ENCODE results near the gene RELN.

Gene RELN

GRCh38 chr7:103706805-103707204 lies 282.7 kb downstream of the RELN start:
- DNase-seq = no peak
- Histone ChIP-seq H3K27ac (no peak overlapping the region), H3K36me3 (replicated peaks) (no peaks in the 10 kb centered on the region), H3K4me3 (ENCODE audit: low read depth, low read length) (no peak overlapping the region), H3K27me3 (replicated peaks) (no peaks in the 10 kb centered on the region)
- TF ChIP-seq CTCF (IDR thresholded peaks at IDR 0.05; ENCODE audit: low read depth, low read length, missing control alignments) = no peak
- in situ Hi-C loops (cut with HindIII; ENCODE audit: low pct_ligation_motif_present, low sequenced_read_pairs) = no loop called here

GRCh38 chr7:103705542-103705941 lies 283.9 kb downstream of the RELN start:
- H3K27ac ChIP-seq = no peak overlapping the region
- no peaks in the 10 kb centered on the region for H3K27me3 ChIP-seq (replicated peaks)
- H3K4me3 ChIP-seq (ENCODE audit: low read depth, low read length) = no peak overlapping the region
- no peaks in the 10 kb centered on the region for H3K36me3 ChIP-seq (replicated peaks)
- in situ Hi-C loops (cut with HindIII; ENCODE audit: low pct_ligation_motif_present, low sequenced_read_pairs) = no loop called here
- DNase-seq = no peak
- TF ChIP-seq CTCF (IDR thresholded peaks at IDR 0.05; ENCODE audit: low read depth, low read length, missing control alignments) = no peak

- Histone ChIP-seq H3K27me3 (replicated peaks) (no peaks in the 10 kb centered on the region), H3K27ac (no peak overlapping the region), H3K4me3 (ENCODE audit: low read depth, low read length) (no peak overlapping the region), H3K36me3 (replicated peaks) (no peaks in the 10 kb centered on the region)
- no peak for DNase-seq
- no peak for TF ChIP-seq CTCF (IDR thresholded peaks at IDR 0.05; ENCODE audit: low read depth, low read length, missing control alignments)
- in situ Hi-C loops (cut with HindIII; ENCODE audit: low pct_ligation_motif_present, low sequenced_read_pairs) = no loop called here
These were observed 284.8 kb downstream of the RELN start for GRCh38 chr7:103704701-103705100.

GRCh38 chr7:103702982-103703381 lies 286.5 kb downstream of the RELN start:
- Histone ChIP-seq H3K4me3 (ENCODE audit: low read depth, low read length) (no peak overlapping the region), H3K27ac (no peak overlapping the region), H3K27me3 (replicated peaks) (no peaks in the 10 kb centered on the region), H3K36me3 (replicated peaks) (no peaks in the 10 kb centered on the region)
- in situ Hi-C loops (cut with HindIII; ENCODE audit: low pct_ligation_motif_present, low sequenced_read_pairs) = no loop called here
- DNase-seq = no peak
- no peak for TF ChIP-seq CTCF (IDR thresholded peaks at IDR 0.05; ENCODE audit: low read depth, low read length, missing control alignments)

GRCh38 chr7:103702454-103702853 lies 287.0 kb downstream of the RELN start:
- Histone ChIP-seq H3K36me3 (replicated peaks) (no peaks in the 10 kb centered on the region), H3K27me3 (replicated peaks) (no peaks in the 10 kb centered on the region), H3K4me3 (ENCODE audit: low read depth, low read length) (no peak overlapping the region), H3K27ac (no peak overlapping the region)
- TF ChIP-seq CTCF (IDR thresholded peaks at IDR 0.05; ENCODE audit: low read depth, low read length, missing control alignments) = no peak
- in situ Hi-C loops (cut with HindIII; ENCODE audit: low pct_ligation_motif_present, low sequenced_read_pairs) = no loop called here
- no peak for DNase-seq

GRCh38 chr7:103699032-103699431 lies 290.4 kb downstream of the RELN start:
- H3K27ac ChIP-seq = no peak overlapping the region
- no peaks in the 10 kb centered on the region for H3K36me3 ChIP-seq (replicated peaks)
- in situ Hi-C loops (cut with HindIII; ENCODE audit: low pct_ligation_motif_present, low sequenced_read_pairs) = no loop called here
- H3K4me3 ChIP-seq (ENCODE audit: low read depth, low read length) = no peak overlapping the region
- no peak for DNase-seq
- H3K27me3 ChIP-seq (replicated peaks) = no peaks in the 10 kb centered on the region
- no peak for TF ChIP-seq CTCF (IDR thresholded peaks at IDR 0.05; ENCODE audit: low read depth, low read length, missing control alignments)
